Fibroblast of skin of abdomen (primary cell): Measurements from ENCODE around the gene GPRASP3.

Experiments used
- DNase-seq: peaks from one replicate; pipeline ENCODE4 v3.0.0-alpha.2; 2013

GPRASP3 gene

GRCh38 chrX:102765217-102765616 is 44.7 kb downstream of the GPRASP3 start:
- DNase-seq, result peak; percentile 59

- peak; percentile 57 for DNase-seq
Observed at GRCh38 chrX:102765809-102766208, 45.3 kb downstream of the GPRASP3 start.

- no peak for DNase-seq
Observed at GRCh38 chrX:102767287-102767686, 46.7 kb downstream of the GPRASP3 start.

DNA sequence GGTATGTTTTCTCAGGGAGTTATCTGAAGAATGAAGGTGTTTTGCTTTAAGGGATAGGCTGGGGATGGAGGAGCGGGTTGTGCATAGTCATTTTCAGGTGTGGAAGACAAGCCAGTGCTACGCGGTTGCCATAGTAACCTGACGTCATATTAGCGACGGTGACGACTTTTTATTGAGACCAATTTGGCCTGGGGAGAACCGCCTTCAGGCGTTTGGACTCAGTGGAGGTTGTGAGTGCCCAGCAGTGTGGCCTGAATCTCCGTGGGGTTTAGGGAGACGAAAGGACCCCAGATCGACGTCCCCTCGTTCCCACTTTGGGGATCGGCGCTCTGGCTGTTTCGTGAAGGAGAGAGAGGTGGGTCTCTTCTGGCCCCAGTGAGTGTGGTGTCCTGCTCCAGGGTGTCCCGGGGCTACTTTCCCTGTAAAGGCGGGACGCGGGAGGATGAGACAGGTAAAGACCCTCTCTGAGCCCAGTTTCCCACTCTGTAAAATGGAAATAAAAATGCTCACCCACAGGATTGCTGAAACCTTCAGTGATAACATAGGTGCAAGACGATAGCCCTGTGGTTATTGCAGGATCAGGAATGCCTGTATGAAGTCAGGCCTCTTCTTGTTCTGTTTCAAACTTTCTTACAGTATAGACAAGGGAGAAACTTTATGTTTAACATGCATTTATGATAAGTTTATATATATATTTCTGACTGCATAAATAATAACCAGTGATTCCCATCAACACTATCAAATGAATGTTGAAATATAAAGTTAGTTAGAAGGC is 48.6 kb downstream of the GPRASP3 start:
- peak; percentile 86 for DNase-seq
